ENCODE measurements around the gene SETDB1. TPM values are rescaled to one million over a fixed set of nuclear protein-coding genes. Genes with fewer than 3 reads are reported as not detected.
"Not testable (repeated sequence)": the region's sequence is repeated elsewhere in the genome, so short reads cannot be mapped to it uniquely, and the experiment has no call there.

The SETDB1 gene
- total RNA-seq, 2 experiments from 2014 or later, result 39.4 to 40.4 TPM

GRCh38 chr1:150927624-150928023 lies 1.5 kb downstream of the SETDB1 start:
- H3K4me3 Mint-ChIP-seq, result peak overlapping the region; percentile 94
- Histone ChIP-seq H3K4me3 (ENCODE audit: low read length) (no peak overlapping the region), H3K27ac (ENCODE audit: low read depth in 1 of 2, low read length in 2 of 2) (no peak overlapping the region), H3K36me3 (ENCODE audit: insufficient read depth, low read length) (peaks cover 46% of the 10 kb centered on the region), H3K27me3 (ENCODE audit: control insufficient read depth in 1 of 2, insufficient read depth in 2 of 2, low read length in 2 of 2) (no peaks in the 10 kb centered on the region), H3K4me1 (ENCODE audit: insufficient read depth, low read length) (peaks cover 15% of the 10 kb centered on the region), H3K9me3 (ENCODE audit: control insufficient read depth in 1 of 2, insufficient read depth in 1 of 2, low read length in 2 of 2) (peaks cover 5 to 9% of the 10 kb centered on the region in 2 experiments)
- DNase-seq (peak in 2 of 14 experiments; percentile 13 to 15), ATAC-seq (ENCODE audit: poor library complexity) (no peak)
- peaks cover 68% of the 10 kb centered on the region for H3K36me3 Mint-ChIP-seq (ENCODE audit: low read depth)
- ChIA-PET POLR2A (interaction anchor here (0.9 kb wide), 1 partner anchor 43 kb away, joined by 3 read pairs; no protein-coding TSS in a partner anchor), CTCF (no interaction called here)
- H3K27ac Mint-ChIP-seq, result peak overlapping the region; percentile 92
- H3K4me1 Mint-ChIP-seq (ENCODE audit: low read depth), result peaks cover 31% of the 10 kb centered on the region
- peaks cover 5% of the 10 kb centered on the region for H3K9me3 Mint-ChIP-seq
- intact Hi-C loops (cut with DNase I, micrococcal nuclease), result loop anchor here (2.0 to 10.0 kb wide), 3 partner anchors 231 to 563 kb away; partner anchors contain the start of genes GOLPH3L (in 1 of the 2) and RPRD2 (in 1 of the 2)
- no peaks in the 10 kb centered on the region for H3K27me3 Mint-ChIP-seq
- TF ChIP-seq, protein P1, sequence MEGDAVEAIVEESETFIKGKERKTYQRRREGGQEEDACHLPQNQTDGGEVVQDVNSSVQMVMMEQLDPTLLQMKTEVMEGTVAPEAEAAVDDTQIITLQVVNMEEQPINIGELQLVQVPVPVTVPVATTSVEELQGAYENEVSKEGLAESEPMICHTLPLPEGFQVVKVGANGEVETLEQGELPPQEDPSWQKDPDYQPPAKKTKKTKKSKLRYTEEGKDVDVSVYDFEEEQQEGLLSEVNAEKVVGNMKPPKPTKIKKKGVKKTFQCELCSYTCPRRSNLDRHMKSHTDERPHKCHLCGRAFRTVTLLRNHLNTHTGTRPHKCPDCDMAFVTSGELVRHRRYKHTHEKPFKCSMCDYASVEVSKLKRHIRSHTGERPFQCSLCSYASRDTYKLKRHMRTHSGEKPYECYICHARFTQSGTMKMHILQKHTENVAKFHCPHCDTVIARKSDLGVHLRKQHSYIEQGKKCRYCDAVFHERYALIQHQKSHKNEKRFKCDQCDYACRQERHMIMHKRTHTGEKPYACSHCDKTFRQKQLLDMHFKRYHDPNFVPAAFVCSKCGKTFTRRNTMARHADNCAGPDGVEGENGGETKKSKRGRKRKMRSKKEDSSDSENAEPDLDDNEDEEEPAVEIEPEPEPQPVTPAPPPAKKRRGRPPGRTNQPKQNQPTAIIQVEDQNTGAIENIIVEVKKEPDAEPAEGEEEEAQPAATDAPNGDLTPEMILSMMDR (IDR thresholded peaks at IDR 0.05), result no peak

- intact Hi-C loops (cut with DNase I, micrococcal nuclease), result loop anchor here (5.0 to 10.0 kb wide), 2 partner anchors 466 to 563 kb away; partner anchors contain the start of gene RPRD2 (in 1 of the 2)
- no peak overlapping the region for H3K27ac ChIP-seq (ENCODE audit: low read depth in 1 of 2, low read length in 2 of 2)
- H3K4me1 ChIP-seq (ENCODE audit: insufficient read depth, low read length), result peaks cover 15% of the 10 kb centered on the region
- Mint-ChIP-seq H3K27me3 (no peaks in the 10 kb centered on the region), H3K27ac (no peak overlapping the region), H3K4me3 (peak overlapping the region; percentile 62), H3K9me3 (peaks cover 6% of the 10 kb centered on the region), H3K36me3 (ENCODE audit: low read depth) (peaks cover 75% of the 10 kb centered on the region), H3K4me1 (ENCODE audit: low read depth) (peaks cover 29% of the 10 kb centered on the region)
- H3K4me3 ChIP-seq (ENCODE audit: low read length), result no peak overlapping the region
- ChIA-PET POLR2A (no interaction called here), CTCF (no interaction called here)
- TF ChIP-seq, protein P1 (IDR thresholded peaks at IDR 0.05), result no peak
- H3K27me3 ChIP-seq (ENCODE audit: control insufficient read depth in 1 of 2, insufficient read depth in 2 of 2, low read length in 2 of 2), result no peaks in the 10 kb centered on the region
- peaks cover 52% of the 10 kb centered on the region for H3K36me3 ChIP-seq (ENCODE audit: insufficient read depth, low read length)
- ATAC-seq (ENCODE audit: poor library complexity) (no peak), DNase-seq (no peak)
- peaks cover 5 to 9% of the 10 kb centered on the region in 2 experiments for H3K9me3 ChIP-seq (ENCODE audit: control insufficient read depth in 1 of 2, insufficient read depth in 1 of 2, low read length in 2 of 2)
These were observed 2.1 kb downstream of the SETDB1 start for GRCh38 chr1:150928286-150928685.

- intact Hi-C loops (cut with DNase I, micrococcal nuclease), result loop anchor here (5.0 to 10.0 kb wide), 2 partner anchors 466 to 564 kb away; partner anchors contain the start of gene RPRD2 (in 1 of the 2)
- H3K4me3 Mint-ChIP-seq; ATAC-seq (ENCODE audit: poor library complexity); DNase-seq; POLR2A ChIA-PET; CTCF ChIA-PET; H3K27ac Mint-ChIP-seq; H3K27ac ChIP-seq (ENCODE audit: low read depth in 1 of 2, low read length in 2 of 2); H3K4me3 ChIP-seq (ENCODE audit: low read length); H3K9me3 Mint-ChIP-seq; H3K9me3 ChIP-seq (ENCODE audit: control insufficient read depth in 1 of 2, insufficient read depth in 1 of 2, low read length in 2 of 2); H3K27me3 Mint-ChIP-seq; H3K27me3 ChIP-seq (ENCODE audit: control insufficient read depth in 1 of 2, insufficient read depth in 2 of 2, low read length in 2 of 2): not testable (repeated sequence)
- Mint-ChIP-seq H3K4me1 (ENCODE audit: low read depth) (peaks cover 29% of the 10 kb centered on the region), H3K36me3 (ENCODE audit: low read depth) (peaks cover 78% of the 10 kb centered on the region)
- Histone ChIP-seq H3K4me1 (ENCODE audit: insufficient read depth, low read length) (peaks cover 15% of the 10 kb centered on the region), H3K36me3 (ENCODE audit: insufficient read depth, low read length) (peaks cover 54% of the 10 kb centered on the region)
These were observed 2.6 kb downstream of the SETDB1 start for GRCh38 chr1:150928775-150929174.
